A549 (cell line): Measurements from ENCODE around the gene PAN2. TPM values are rescaled to one million over a fixed set of nuclear protein-coding genes. Genes with fewer than 3 reads are reported as not detected.

Source experiments
- ATAC-seq, 2 experiments: fragments of 200-7000 bp in 1 of 2; fragments of >200 bp in 1 of 2; cut with Nextera tagmentation in 1 of 2; cut with Tn5 transposase in 1 of 2; 3 replicates each; pipeline versions ENCODE4 v1.8.0 to v1.9.1; 2018 to 2020; ENCODE audit warnings: mild to moderate bottlenecking in 1 of 2, moderate library complexity in 1 of 2
- CTCF ChIA-PET: fragments of 300-600 bp; sonication (Branson Sonifier 250); formaldehyde crosslinking; extraction: SDS; loops from one replicate; lab custom pipeline; 2021; ENCODE audit warnings: antibody characterized with exemption, inconsistent platforms; lab: Yijun Ruan, JAX
- POLR2A ChIA-PET: fragments of 350-600 bp; formaldehyde crosslinking; extraction: SDS; loops from one replicate; lab custom pipeline; 2021; ENCODE audit warnings: antibody characterized with exemption, inconsistent platforms; lab: Yijun Ruan, JAX
- DNase-seq, 2 experiments: peaks; one replicate each; pipeline versions ENCODE4 v3.0.0 to v3.0.0-alpha.2; 2011 to 2016; ENCODE audit warnings: low read depth in 1 of 2, low spot score in 1 of 2
- FAIRE-seq: peaks from 2 replicates; lab custom pipeline; 2011; peaks lifted over from hg19 to GRCh38; lab: Jason Lieb, UNC
- H3K27ac ChIP-seq, 2 experiments: fragments of >200 bp; sonication (Bioruptor Twin); formaldehyde crosslinking; 3 replicates each; pipeline ENCODE4 v1.5.1; 2016 to 2017
- H3K4me1 ChIP-seq: fragments of >200 bp; sonication (Bioruptor Twin); formaldehyde crosslinking; 3 replicates; pipeline ENCODE4 v1.6.1; 2016
- H3K4me2 ChIP-seq: fragments of >200 bp; sonication (Bioruptor Twin); formaldehyde crosslinking; 3 replicates; pipeline ENCODE4 v1.6.1; 2016
- H3K4me3 ChIP-seq: fragments of >200 bp; sonication (Bioruptor Twin); formaldehyde crosslinking; 3 replicates; pipeline ENCODE4 v1.5.1; 2016
- H3K9me3 ChIP-seq: fragments of >200 bp; sonication (Bioruptor Twin); formaldehyde crosslinking; 3 replicates; pipeline ENCODE4 v1.6.1; 2016
- CBX8 ChIP-seq: fragments of 200-600 bp; sonication (generic); IDR thresholded peaks from 2 replicates; pipeline ENCODE4 v1.6.1; 2016
- CTCF ChIP-seq: fragments of >200 bp; sonication (Bioruptor Twin); formaldehyde crosslinking; IDR thresholded peaks from 3 replicates; pipeline ENCODE4 v1.5.1; 2016
- ELK1 ChIP-seq: fragments of 150-350 bp; IDR thresholded peaks from 2 replicates; pipeline ENCODE4 v1.6.1; 2014; ENCODE audit warnings: low read depth, mild to moderate bottlenecking, low read length
- EP300 ChIP-seq, 2 experiments: fragments of >200 bp; sonication (Bioruptor Twin); formaldehyde crosslinking; IDR thresholded peaks; 2 replicates in 1 of 2; 3 replicates in 1 of 2; pipeline ENCODE4 v1.6.1; 2016 to 2017
- FOSB ChIP-seq: fragments of 250-450 bp; sonication (Bioruptor Pico); IDR thresholded peaks from 2 replicates; pipeline ENCODE4 v1.5.0; 2020; ENCODE audit warnings: mild to moderate bottlenecking, moderate library complexity
- FOXS1 ChIP-seq: fragments of 250-450 bp; sonication (Bioruptor Pico); IDR thresholded peaks from 2 replicates; pipeline ENCODE4 v1.5.0; 2020; ENCODE audit warnings: mild to moderate bottlenecking, moderate library complexity
- GATA3 ChIP-seq: IDR thresholded peaks from 2 replicates; pipeline ENCODE4 v1.6.1; 2012; ENCODE audit warnings: borderline replicate concordance
- HOXB5 ChIP-seq: fragments of 250-450 bp; sonication (Bioruptor Pico); IDR thresholded peaks from 2 replicates; pipeline ENCODE4 v1.5.0; 2020; ENCODE audit warnings: mild to moderate bottlenecking, moderate library complexity
- KDM1A ChIP-seq: fragments of 200-600 bp; sonication (generic); IDR thresholded peaks from 2 replicates; pipeline ENCODE4 v1.6.1; 2016; ENCODE audit warnings: low read depth, mild to moderate bottlenecking
- MAX ChIP-seq: IDR thresholded peaks from 2 replicates; pipeline ENCODE4 v1.6.1; 2012
- MAZ ChIP-seq: fragments of 150-350 bp; IDR thresholded peaks from 2 replicates; pipeline ENCODE4 v1.6.1; 2014; ENCODE audit warnings: antibody characterized with exemption, low read depth, low read length, borderline replicate concordance
- NPAS2 ChIP-seq: fragments of 250-450 bp; sonication (Bioruptor Pico); IDR thresholded peaks from 2 replicates; pipeline ENCODE4 v1.8.0; 2022; ENCODE audit warnings: mild to moderate bottlenecking, moderate library complexity, borderline replicate concordance
- RNF2 ChIP-seq: fragments of 200-600 bp; sonication (generic); IDR thresholded peaks from 2 replicates; pipeline ENCODE4 v1.6.1; 2016; ENCODE audit warnings: low read depth, mild to moderate bottlenecking, antibody characterized with exemption, moderate library complexity, borderline replicate concordance
- SMC3 ChIP-seq: fragments of >200 bp; sonication (Bioruptor Twin); formaldehyde crosslinking; IDR thresholded peaks from 3 replicates; pipeline ENCODE4 v1.6.1; 2018; ENCODE audit warnings: inconsistent platforms
- SREBF2 ChIP-seq: fragments of 450-650 bp; IDR thresholded peaks from 2 replicates; pipeline ENCODE4 v1.6.1; 2014; ENCODE audit warnings: mild to moderate bottlenecking, moderate library complexity
- ZC3H11A ChIP-seq: fragments of 450-650 bp; IDR thresholded peaks from 2 replicates; pipeline ENCODE4 v1.6.1; 2014; ENCODE audit warnings: antibody characterized with exemption, mild to moderate bottlenecking
- WGBS: methylation state at CpG from one replicate; pipeline ENCODE4 v1.1.6; 2017; ENCODE audit errors: missing lambda C conversion rate; 5-methylcytosine and 5-hydroxymethylcytosine counted together
- polyA plus RNA-seq, 4 experiments: library from polyadenylated mRNA; depleted of rRNA in 3 of 4; stranded (reverse); fragments of >200 nt; fragmentation: RNase III in 1 of 4; extraction: RNeasy Plus Mini Kit Qiagen cat#74134 plus additional on column Dnase treatment in 1 of 4; gene quantifications; 2 replicates in 3 of 4; 3 replicates in 1 of 4; pipeline ENCODE4 v1.2.3, GENCODE V29; 2011 to 2017
- TF ChIP-seq, protein P1 (sequence below): IDR thresholded peaks from 2 replicates; pipeline ENCODE4 v1.6.1; 2012
- TF ChIP-seq, protein P2 (sequence below): fragments of 450-650 bp; IDR thresholded peaks from 2 replicates; pipeline ENCODE4 v1.6.1; 2014; ENCODE audit warnings: antibody characterized with exemption
- TF ChIP-seq, protein P3 (sequence below): fragments of 250-450 bp; sonication (Bioruptor Pico); IDR thresholded peaks from 2 replicates; pipeline ENCODE4 v1.5.0; 2020; ENCODE audit warnings: low read depth, mild to moderate bottlenecking, moderate library complexity

The PAN2 gene
- polyA plus RNA-seq, 2 of the 4 experiments (the other 2 are of a cell fraction) = 30.0 to 66.8 TPM

DNA sequence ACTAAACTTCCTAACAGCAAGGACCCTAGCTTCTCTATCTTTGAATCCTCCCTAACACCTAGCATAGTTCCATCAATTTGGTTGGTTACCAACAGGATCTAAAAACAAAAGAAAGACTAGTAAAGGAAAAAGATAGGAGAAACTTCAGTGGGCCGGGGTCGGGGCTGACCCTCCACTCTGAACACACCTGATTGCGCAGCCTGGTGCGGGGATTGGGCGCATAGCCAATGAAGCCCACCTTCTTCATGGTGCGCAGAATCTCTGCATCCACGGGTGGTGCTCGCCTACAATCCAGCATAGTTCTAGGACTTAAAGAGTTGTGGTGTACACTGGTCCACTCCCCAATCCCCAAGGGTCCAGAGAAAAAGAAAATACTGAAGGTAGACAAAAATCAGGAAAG lies 7.7 kb downstream of the PAN2 start:
- no peak for ATAC-seq
- H3K4me2 ChIP-seq = no peak overlapping the region
- no peak overlapping the region for H3K27ac ChIP-seq
- no peaks in the 10 kb centered on the region for H3K4me1 ChIP-seq
- no peak overlapping the region for H3K4me3 ChIP-seq
- no peak for FAIRE-seq
- TF ChIP-seq KDM1A = no peak
- TF ChIP-seq, protein P1, sequence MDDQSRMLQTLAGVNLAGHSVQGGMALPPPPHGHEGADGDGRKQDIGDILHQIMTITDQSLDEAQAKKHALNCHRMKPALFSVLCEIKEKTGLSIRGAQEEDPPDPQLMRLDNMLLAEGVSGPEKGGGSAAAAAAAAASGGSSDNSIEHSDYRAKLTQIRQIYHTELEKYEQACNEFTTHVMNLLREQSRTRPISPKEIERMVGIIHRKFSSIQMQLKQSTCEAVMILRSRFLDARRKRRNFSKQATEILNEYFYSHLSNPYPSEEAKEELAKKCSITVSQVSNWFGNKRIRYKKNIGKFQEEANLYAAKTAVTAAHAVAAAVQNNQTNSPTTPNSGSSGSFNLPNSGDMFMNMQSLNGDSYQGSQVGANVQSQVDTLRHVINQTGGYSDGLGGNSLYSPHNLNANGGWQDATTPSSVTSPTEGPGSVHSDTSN = no peak
- no peak for TF ChIP-seq ZC3H11A
- TF ChIP-seq, protein P2, sequence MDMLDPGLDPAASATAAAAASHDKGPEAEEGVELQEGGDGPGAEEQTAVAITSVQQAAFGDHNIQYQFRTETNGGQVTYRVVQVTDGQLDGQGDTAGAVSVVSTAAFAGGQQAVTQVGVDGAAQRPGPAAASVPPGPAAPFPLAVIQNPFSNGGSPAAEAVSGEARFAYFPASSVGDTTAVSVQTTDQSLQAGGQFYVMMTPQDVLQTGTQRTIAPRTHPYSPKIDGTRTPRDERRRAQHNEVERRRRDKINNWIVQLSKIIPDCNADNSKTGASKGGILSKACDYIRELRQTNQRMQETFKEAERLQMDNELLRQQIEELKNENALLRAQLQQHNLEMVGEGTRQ = no peak
- no peak for TF ChIP-seq GATA3
- DNase-seq = no peak
- ChIA-PET CTCF (interaction anchor here (1.1 kb wide), 1 partner anchor 10 kb away, joined by 5 read pairs; the partner anchor contains the start of gene CNPY2), POLR2A (no interaction called here)
- no peaks in the 10 kb centered on the region for H3K9me3 ChIP-seq
- 94% methylated on average over 8 of the region's 8 CpGs for WGBS

DNA sequence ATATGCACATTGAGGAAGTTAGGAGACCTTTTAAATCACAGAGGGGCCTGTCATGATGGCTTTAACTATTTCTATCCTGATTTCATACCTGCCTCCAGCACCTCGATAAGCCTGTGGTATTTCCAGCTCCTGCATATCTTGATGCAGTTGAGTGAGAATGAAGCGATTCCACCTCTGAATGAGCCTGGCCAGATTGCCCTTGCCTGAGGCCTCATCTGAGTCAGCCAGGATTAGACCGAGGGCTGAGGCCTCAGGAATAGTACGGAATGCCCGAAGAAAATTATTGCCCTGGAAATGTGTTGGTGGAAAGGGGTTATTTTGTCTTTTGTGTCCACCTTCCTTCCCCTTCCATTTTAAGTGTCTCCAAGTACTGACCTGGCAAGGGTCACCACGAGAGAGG lies 9.6 kb downstream of the PAN2 start:
- CTCF ChIA-PET = interaction anchor here (0.5 to 1.0 kb wide), 2 partner anchors 21 to 547 kb away, joined by 3 to 5 read pairs; no protein-coding TSS in a partner anchor
- no peak overlapping the region for H3K4me3 ChIP-seq
- ATAC-seq = no peak
- WGBS = 81% methylated on average over 6 of the region's 6 CpGs
- H3K27ac ChIP-seq = no peak overlapping the region
- FAIRE-seq = no peak
- H3K9me3 ChIP-seq = no peaks in the 10 kb centered on the region
- H3K4me2 ChIP-seq = no peak overlapping the region
- DNase-seq = no peak
- POLR2A ChIA-PET = interaction anchor here (0.8 kb wide), 1 partner anchor 8 kb away, joined by 3 read pairs; no protein-coding TSS in a partner anchor
- no peaks in the 10 kb centered on the region for H3K4me1 ChIP-seq
- TF ChIP-seq, protein P3, sequence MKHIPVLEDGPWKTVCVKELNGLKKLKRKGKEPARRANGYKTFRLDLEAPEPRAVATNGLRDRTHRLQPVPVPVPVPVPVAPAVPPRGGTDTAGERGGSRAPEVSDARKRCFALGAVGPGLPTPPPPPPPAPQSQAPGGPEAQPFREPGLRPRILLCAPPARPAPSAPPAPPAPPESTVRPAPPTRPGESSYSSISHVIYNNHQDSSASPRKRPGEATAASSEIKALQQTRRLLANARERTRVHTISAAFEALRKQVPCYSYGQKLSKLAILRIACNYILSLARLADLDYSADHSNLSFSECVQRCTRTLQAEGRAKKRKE (CRISPR knock-in tag) = no peak
- no peak for TF ChIP-seq FOSB (CRISPR knock-in tag)
- no peak for TF ChIP-seq MAZ
- no peak for TF ChIP-seq FOXS1 (CRISPR knock-in tag)
- no peak for TF ChIP-seq NPAS2 (CRISPR knock-in tag)
- no peak for TF ChIP-seq EP300 (IDR thresholded peaks at IDR 0.05)
- TF ChIP-seq CTCF = no peak
- TF ChIP-seq SMC3 = no peak
- no peak for TF ChIP-seq MAX
- no peak for TF ChIP-seq RNF2
- no peak for TF ChIP-seq CBX8
- TF ChIP-seq ELK1 = no peak
- no peak for TF ChIP-seq HOXB5 (CRISPR knock-in tag)
- no peak for TF ChIP-seq SREBF2
